GM18868 (cell line): Measurements from ENCODE around the gene COQ8B.
A peak's percentile ranks its signal among the peaks of the same experiment; 100 is the strongest.

Experiments
- ATAC-seq: cut with Tn5 transposase; IDR thresholded peaks from one replicate; pipeline ENCODE4 v1.9.1; 2021; ENCODE audit warnings: mild to moderate bottlenecking, moderate library complexity; ENCODE audit not compliant: unreplicated experiment

COQ8B gene

GRCh38 chr19:40693150-40693788 lies 23.4 kb downstream of the COQ8B start:
- ATAC-seq, result no peak

- no peak for ATAC-seq
Measured at GRCh38 chr19:40692212-40692551, 24.5 kb downstream of the COQ8B start.

GRCh38 chr19:40691421-40692211 lies 25.1 kb downstream of the COQ8B start:
- no peak for ATAC-seq

- peak; percentile 66 for ATAC-seq
Measured at GRCh38 chr19:40690693-40691420, 25.8 kb downstream of the COQ8B start.

GRCh38 chr19:40690050-40690692 lies 26.5 kb downstream of the COQ8B start, which contains the start of gene NUMBL:
Gene NUMBL, minus strand, starts transcription at chr19:40690651. Its CDS starts 168 bp downstream, at chr19:40690483.
- ATAC-seq, result no peak

GRCh38 chr19:40689339-40690049 lies 27.2 kb downstream of the COQ8B start:
- ATAC-seq, result no peak

- ATAC-seq, result no peak
Measured at GRCh38 chr19:40688987-40689338, 27.7 kb downstream of the COQ8B start.

GRCh38 chr19:40688309-40688708 lies 28.4 kb downstream of the COQ8B start:
- ATAC-seq, result no peak

- ATAC-seq, result no peak
Measured at GRCh38 chr19:40687525-40688016, 29.1 kb downstream of the COQ8B start.

GRCh38 chr19:40686882-40687524 lies 29.7 kb downstream of the COQ8B start:
- no peak for ATAC-seq

GRCh38 chr19:40685563-40685962 lies 31.1 kb downstream of the COQ8B start:
- no peak for ATAC-seq

- ATAC-seq, result no peak
Measured at GRCh38 chr19:40685016-40685526, 31.6 kb downstream of the COQ8B start.

- ATAC-seq, result no peak
Measured at GRCh38 chr19:40684280-40684679, 32.4 kb downstream of the COQ8B start.

GRCh38 chr19:40683437-40683836 lies 33.2 kb downstream of the COQ8B start:
- ATAC-seq, result no peak

GRCh38 chr19:40682431-40682964 lies 34.2 kb downstream of the COQ8B start:
- no peak for ATAC-seq

- no peak for ATAC-seq
Measured at GRCh38 chr19:40681039-40681438, 35.6 kb downstream of the COQ8B start.

- ATAC-seq, result no peak
Measured at GRCh38 chr19:40677156-40677555, 39.5 kb downstream of the COQ8B start.

- no peak for ATAC-seq
Measured at GRCh38 chr19:40674291-40674690, 42.4 kb downstream of the COQ8B start.

- no peak for ATAC-seq
Measured at GRCh38 chr19:40673397-40673796, 43.3 kb downstream of the COQ8B start.
